Measurements from ENCODE around the gene MIER2. TPM values are rescaled to one million over a fixed set of nuclear protein-coding genes. Genes with fewer than 3 reads are reported as not detected.

MIER2 gene
- total and polyA plus RNA-seq, 4 donors: 2.7 to 4.1 (median 3.7) TPM

DNA sequence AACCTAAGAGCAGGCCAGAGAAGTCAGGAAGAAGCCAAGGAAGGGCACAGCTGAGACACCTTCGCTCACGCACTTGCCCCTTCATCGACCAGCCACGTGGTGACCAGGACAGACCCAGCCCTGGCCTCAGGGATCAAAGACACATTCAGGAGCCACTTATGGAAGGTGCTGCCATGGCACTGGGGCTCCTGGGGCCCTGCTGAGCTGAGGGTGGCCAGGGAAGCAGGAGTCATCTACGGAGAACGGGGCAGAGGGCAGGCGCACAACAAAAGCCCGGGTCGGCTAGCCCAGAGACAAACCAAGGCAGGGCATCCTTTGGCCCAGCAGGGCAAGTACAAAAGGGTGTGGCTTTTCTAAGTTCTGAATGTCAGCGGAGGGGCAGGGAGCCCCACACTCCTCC is 55.7 kb downstream of the MIER2 start:
- Histone ChIP-seq H3K27me3 (ENCODE audit: control insufficient read depth in 4 of 4, insufficient read depth in 4 of 4, low read length in 3 of 4) (peaks cover 0 to 14% (median 3%) of the 10 kb centered on the region in 4 donors), H3K27ac (ENCODE audit: low read depth in 1 of 2, low read length in 2 of 2) (no peak overlapping the region), H3K9ac (ENCODE audit: low read depth in 1 of 2, low read length in 2 of 2) (no peak overlapping the region), H3K4me3 (ENCODE audit: low read depth in 1 of 3, low read length in 3 of 3) (no peak overlapping the region), H3K4me1 (ENCODE audit: control insufficient read depth in 4 of 4, insufficient read depth in 4 of 4, low read length in 3 of 4) (peaks cover 0 to 5% (median 1%) of the 10 kb centered on the region in 4 donors), H3K36me3 (ENCODE audit: control insufficient read depth in 4 of 4, insufficient read depth in 3 of 4, low read depth in 1 of 4, low read length in 3 of 4) (no peaks in the 10 kb centered on the region), H3K9me3 (ENCODE audit: control insufficient read depth in 4 of 4, low read length in 3 of 4) (peaks cover 2 to 8% (median 5%) of the 10 kb centered on the region in 4 donors)
- WGBS: 72% methylated on average over 10 of the region's 10 CpGs
- TF ChIP-seq EGR1 (IDR thresholded peaks at IDR 0.05; ENCODE audit: low read depth in 2 of 2): no peak
- TF ChIP-seq, protein P1, sequence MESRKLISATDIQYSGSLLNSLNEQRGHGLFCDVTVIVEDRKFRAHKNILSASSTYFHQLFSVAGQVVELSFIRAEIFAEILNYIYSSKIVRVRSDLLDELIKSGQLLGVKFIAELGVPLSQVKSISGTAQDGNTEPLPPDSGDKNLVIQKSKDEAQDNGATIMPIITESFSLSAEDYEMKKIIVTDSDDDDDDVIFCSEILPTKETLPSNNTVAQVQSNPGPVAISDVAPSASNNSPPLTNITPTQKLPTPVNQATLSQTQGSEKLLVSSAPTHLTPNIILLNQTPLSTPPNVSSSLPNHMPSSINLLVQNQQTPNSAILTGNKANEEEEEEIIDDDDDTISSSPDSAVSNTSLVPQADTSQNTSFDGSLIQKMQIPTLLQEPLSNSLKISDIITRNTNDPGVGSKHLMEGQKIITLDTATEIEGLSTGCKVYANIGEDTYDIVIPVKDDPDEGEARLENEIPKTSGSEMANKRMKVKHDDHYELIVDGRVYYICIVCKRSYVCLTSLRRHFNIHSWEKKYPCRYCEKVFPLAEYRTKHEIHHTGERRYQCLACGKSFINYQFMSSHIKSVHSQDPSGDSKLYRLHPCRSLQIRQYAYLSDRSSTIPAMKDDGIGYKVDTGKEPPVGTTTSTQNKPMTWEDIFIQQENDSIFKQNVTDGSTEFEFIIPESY (IDR thresholded peaks at IDR 0.05): no peak
- TF ChIP-seq, protein P2, sequence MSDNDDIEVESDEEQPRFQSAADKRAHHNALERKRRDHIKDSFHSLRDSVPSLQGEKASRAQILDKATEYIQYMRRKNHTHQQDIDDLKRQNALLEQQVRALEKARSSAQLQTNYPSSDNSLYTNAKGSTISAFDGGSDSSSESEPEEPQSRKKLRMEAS (IDR thresholded peaks at IDR 0.05): no peak
- no peak for TF ChIP-seq SP1 (IDR thresholded peaks at IDR 0.05)
- no peak for TF ChIP-seq FOXA2 (IDR thresholded peaks at IDR 0.05)
- no peak for TF ChIP-seq FOXA1 (IDR thresholded peaks at IDR 0.05)
- TF ChIP-seq, protein P3, sequence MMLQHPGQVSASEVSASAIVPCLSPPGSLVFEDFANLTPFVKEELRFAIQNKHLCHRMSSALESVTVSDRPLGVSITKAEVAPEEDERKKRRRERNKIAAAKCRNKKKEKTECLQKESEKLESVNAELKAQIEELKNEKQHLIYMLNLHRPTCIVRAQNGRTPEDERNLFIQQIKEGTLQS (IDR thresholded peaks at IDR 0.05): no peak
- TF ChIP-seq HNF4G (IDR thresholded peaks at IDR 0.05): no peak
- TF ChIP-seq GABPA (IDR thresholded peaks at IDR 0.05 in 1 of 2, conservative IDR thresholded peaks at IDR 0.05 in 1 of 2): no peak
- TF ChIP-seq HNF4A (conservative IDR thresholded peaks at IDR 0.05): no peak
- TF ChIP-seq TAF1 (conservative IDR thresholded peaks at IDR 0.05): no peak
- no peak for TF ChIP-seq YY1 (IDR thresholded peaks at IDR 0.05)
- no peak for DNase-seq (ENCODE audit: low spot score)

DNA sequence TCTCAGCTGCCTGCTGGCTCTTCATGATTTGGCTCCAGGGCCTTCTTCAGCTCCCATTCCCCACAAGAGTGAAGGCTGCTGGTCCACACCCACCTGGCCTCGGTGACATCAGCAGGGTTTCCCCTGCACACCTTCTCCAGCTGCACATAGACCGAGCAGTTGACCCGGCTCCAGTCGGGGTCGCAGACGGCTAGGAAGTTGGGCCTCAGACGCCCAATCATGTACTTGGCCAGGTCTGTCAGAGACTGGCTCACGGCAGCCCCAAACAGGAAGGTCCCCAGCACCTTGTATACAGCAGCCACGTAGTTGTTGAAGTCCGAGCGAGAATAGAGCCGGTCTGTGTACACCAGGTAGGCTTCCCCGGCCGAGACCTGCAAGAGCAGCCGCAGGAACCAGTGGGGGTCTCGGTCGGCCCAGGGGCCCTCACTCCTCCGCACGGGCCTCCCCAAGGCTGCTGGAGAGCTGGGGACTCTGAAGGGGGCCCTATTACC is 57.2 kb downstream of the MIER2 start:
- Histone ChIP-seq H3K4me3 (ENCODE audit: low read depth in 1 of 3, low read length in 3 of 3) (no peak overlapping the region), H3K9ac (ENCODE audit: low read depth in 1 of 2, low read length in 2 of 2) (no peak overlapping the region), H3K4me1 (ENCODE audit: control insufficient read depth in 4 of 4, insufficient read depth in 4 of 4, low read length in 3 of 4) (peaks cover 0 to 5% (median 1%) of the 10 kb centered on the region in 4 donors), H3K9me3 (ENCODE audit: control insufficient read depth in 4 of 4, low read length in 3 of 4) (peaks cover 0 to 4% (median 1%) of the 10 kb centered on the region in 4 donors), H3K36me3 (ENCODE audit: control insufficient read depth in 4 of 4, insufficient read depth in 3 of 4, low read depth in 1 of 4, low read length in 3 of 4) (no peaks in the 10 kb centered on the region), H3K27ac (ENCODE audit: low read depth in 1 of 2, low read length in 2 of 2) (no peak overlapping the region), H3K27me3 (ENCODE audit: control insufficient read depth in 4 of 4, insufficient read depth in 4 of 4, low read length in 3 of 4) (peaks cover 0 to 5% (median 0%) of the 10 kb centered on the region in 4 donors)
- 86% methylated on average over 19 of the region's 19 CpGs for WGBS
- TF ChIP-seq NR2F2 (IDR thresholded peaks at IDR 0.05) (no peak), RXRA (IDR thresholded peaks at IDR 0.05) (no peak), YY1 (IDR thresholded peaks at IDR 0.05) (no peak)
- TF ChIP-seq, protein P3 (IDR thresholded peaks at IDR 0.05): no peak
- no peak for DNase-seq (ENCODE audit: low spot score)

DNA sequence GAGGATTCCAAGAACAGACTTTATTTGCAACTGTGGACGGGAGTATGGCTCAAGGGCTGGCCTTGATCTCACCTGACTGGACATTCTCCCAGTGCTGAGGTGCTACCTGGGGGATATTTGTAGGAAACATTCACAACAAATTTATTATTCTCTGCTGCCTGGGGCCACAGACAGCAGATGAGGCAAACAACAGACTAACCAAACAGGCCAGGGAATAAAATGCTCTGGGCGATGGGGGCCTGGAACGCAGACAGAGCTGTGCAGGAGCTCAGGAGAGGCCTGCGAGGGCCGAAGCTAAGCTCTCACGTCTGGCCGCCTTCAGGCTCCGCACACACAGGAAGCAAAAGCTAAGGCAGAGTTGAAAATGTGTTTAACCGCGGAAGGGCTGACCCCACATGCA is 61.2 kb downstream of the MIER2 start:
- Histone ChIP-seq H3K9ac (ENCODE audit: low read depth in 1 of 2, low read length in 2 of 2) (no peak overlapping the region), H3K36me3 (ENCODE audit: control insufficient read depth in 4 of 4, insufficient read depth in 3 of 4, low read depth in 1 of 4, low read length in 3 of 4) (no peaks in the 10 kb centered on the region), H3K4me3 (ENCODE audit: low read depth in 1 of 3, low read length in 3 of 3) (no peak overlapping the region), H3K27me3 (ENCODE audit: control insufficient read depth in 4 of 4, insufficient read depth in 4 of 4, low read length in 3 of 4) (no peaks in the 10 kb centered on the region), H3K9me3 (ENCODE audit: control insufficient read depth in 4 of 4, low read length in 3 of 4) (no peaks in the 10 kb centered on the region), H3K27ac (ENCODE audit: low read depth in 1 of 2, low read length in 2 of 2) (no peak overlapping the region), H3K4me1 (ENCODE audit: control insufficient read depth in 4 of 4, insufficient read depth in 4 of 4, low read length in 3 of 4) (no peaks in the 10 kb centered on the region)
- WGBS: 93% methylated on average over 10 of the region's 10 CpGs
- DNase-seq (ENCODE audit: low spot score): no peak
- TF ChIP-seq YY1 (IDR thresholded peaks at IDR 0.05) (no peak), NR2F2 (IDR thresholded peaks at IDR 0.05) (no peak), GABPA (IDR thresholded peaks at IDR 0.05 in 1 of 2, conservative IDR thresholded peaks at IDR 0.05 in 1 of 2) (no peak), RXRA (IDR thresholded peaks at IDR 0.05) (no peak), HNF4G (IDR thresholded peaks at IDR 0.05) (no peak), FOXA1 (IDR thresholded peaks at IDR 0.05) (no peak), EGR1 (IDR thresholded peaks at IDR 0.05; ENCODE audit: low read depth in 2 of 2) (no peak), HNF4A (conservative IDR thresholded peaks at IDR 0.05) (no peak), JUND (IDR thresholded peaks at IDR 0.05) (no peak), SP1 (IDR thresholded peaks at IDR 0.05) (no peak), FOXA2 (IDR thresholded peaks at IDR 0.05) (no peak), TAF1 (conservative IDR thresholded peaks at IDR 0.05) (no peak)
- TF ChIP-seq, protein P4, sequence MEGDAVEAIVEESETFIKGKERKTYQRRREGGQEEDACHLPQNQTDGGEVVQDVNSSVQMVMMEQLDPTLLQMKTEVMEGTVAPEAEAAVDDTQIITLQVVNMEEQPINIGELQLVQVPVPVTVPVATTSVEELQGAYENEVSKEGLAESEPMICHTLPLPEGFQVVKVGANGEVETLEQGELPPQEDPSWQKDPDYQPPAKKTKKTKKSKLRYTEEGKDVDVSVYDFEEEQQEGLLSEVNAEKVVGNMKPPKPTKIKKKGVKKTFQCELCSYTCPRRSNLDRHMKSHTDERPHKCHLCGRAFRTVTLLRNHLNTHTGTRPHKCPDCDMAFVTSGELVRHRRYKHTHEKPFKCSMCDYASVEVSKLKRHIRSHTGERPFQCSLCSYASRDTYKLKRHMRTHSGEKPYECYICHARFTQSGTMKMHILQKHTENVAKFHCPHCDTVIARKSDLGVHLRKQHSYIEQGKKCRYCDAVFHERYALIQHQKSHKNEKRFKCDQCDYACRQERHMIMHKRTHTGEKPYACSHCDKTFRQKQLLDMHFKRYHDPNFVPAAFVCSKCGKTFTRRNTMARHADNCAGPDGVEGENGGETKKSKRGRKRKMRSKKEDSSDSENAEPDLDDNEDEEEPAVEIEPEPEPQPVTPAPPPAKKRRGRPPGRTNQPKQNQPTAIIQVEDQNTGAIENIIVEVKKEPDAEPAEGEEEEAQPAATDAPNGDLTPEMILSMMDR (IDR thresholded peaks at IDR 0.05; ENCODE audit: low read depth, low read length, missing input control): no peak
- TF ChIP-seq, protein P2 (IDR thresholded peaks at IDR 0.05): no peak
- TF ChIP-seq, protein P1 (IDR thresholded peaks at IDR 0.05): no peak
- TF ChIP-seq, protein P3 (IDR thresholded peaks at IDR 0.05): no peak

Data from liver (tissue), 9 donors.